ENCODE data around the gene VPS11. TPM values are rescaled to one million over a fixed set of nuclear protein-coding genes. Genes with fewer than 3 reads are reported as not detected.

Gene VPS11
- 19.5 and 20.4 TPM in 2 replicates for total RNA-seq

DNA sequence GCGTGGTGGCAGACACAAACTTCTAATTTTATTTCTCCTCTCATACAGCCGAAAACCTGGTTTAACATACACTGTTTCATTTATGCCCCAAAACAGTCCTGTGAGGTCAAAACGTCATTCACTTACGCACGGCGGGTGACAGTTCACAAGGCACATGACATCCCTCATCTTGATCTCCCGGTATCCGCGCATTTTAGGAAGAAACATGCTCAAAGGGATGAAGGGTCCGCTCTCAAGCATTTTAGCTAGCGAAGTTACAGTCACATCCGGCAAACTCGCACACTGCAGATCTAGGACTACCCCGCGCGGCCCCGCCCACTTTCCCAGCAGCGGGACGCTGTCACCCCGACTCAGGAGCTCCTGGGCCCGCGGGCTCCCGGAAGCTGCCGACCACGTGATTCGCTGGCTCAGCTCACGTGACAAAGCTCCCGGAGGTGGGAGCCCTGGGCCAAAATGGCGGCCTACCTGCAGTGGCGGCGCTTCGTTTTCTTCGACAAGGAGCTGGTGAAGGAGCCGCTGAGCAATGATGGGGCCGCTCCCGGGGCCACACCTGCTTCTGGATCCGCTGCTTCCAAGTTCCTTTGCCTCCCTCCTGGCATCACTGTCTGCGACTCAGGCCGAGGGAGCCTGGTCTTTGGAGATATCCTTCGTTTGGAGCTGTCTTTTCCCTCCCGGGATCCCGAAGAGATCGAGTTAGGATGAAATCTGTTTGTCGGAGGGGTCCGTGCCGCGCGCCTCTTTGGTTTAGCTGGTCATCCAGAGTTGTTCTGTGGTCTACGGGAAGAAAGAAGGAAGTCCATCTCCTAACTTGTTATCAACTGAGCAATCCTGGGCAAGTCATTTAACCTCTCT is at the start of gene VPS11:
TSS of gene VPS11 (plus strand) at position 448 of the 852 bp plus-strand sequence. CDS start at position 454, 6 bp downstream.

DNA sequence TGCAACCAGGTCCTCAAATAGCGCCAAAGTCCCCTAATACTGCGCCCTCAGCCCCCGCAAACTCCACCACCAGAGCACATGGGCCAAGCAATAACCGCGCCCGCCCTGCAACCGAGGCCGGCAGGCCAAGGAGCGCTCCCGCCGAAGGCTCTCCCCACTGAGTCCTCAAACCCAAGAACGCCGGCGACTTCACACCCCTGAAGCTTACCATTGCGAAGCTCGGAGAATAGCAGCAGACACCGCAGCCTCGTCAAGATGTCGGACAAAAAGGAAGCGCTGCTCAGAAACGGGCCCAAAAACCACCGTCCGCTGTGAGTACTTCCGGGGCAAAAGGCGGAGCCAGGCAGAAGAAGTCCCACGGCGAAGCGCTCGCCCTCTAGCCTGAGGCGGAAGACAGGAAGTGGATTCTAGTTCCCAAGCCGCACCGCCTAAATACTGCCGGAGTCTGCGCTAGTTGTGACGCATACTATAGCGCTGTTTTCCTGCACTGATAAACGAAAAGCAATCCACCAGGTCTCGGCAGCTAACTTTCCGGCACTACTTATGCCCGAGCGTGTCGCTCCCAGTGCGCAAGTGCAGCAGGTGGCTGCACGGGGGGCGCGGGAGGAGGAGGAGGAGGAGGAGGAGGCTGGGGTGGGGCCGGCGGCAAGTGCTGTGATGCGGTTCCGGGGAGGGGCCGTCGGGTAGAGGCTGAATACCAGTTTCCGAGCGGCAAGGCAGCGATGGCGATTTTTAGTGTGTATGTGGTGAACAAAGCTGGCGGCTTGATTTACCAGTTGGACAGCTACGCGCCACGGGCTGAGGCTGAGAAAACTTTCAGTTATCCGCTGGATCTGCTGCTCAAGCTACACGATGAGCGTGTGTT is 49.3 kb upstream of the VPS11 start, which contains the start of the genes RPS25 and TRAPPC4:
TSS of gene RPS25 (minus strand) at position 270 of the 865 bp plus-strand sequence. CDS start at position 211, 59 bp downstream.
TSS of gene TRAPPC4 (plus strand) at position 693 of the 865 bp plus-strand sequence. CDS start at position 723, 30 bp downstream.

DNA sequence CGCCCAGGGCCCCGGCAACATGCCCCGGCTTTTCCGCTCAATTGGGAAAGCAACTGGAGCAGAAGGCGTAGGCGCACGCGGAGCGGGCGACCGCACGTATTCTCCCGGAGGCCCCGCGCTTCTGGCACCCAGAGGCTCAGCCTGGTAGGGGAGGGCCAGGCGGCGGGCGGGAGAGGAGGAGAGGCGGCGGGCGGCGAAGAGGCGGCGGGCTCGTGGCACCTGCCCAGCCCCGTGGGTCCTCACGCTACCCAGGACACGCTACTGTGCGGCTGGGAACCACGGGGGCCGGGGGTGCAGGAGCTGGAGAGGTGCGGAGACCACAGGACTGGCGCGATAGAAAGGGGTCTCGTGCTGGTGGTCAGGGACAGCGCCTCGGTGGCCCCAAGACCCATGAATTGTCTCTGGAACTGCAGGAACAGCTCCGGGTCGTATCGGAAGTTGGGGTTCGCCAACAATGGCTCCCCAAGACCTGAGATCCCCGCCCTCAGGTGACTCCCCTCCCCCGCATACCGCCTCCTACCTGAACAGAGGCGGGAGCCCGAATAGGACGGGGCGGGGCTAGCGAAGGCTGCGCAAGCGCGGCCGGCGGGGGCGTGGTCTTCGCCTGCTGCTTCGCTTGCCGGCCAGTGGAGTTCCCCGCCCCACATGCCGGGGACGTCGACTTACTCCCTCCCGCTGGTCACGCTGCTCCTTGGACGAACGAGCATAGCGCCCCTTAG is 37.1 kb upstream of the VPS11 start, which contains the start of gene SLC37A4:
TSS of gene SLC37A4 (minus strand) at position 549 of the 719 bp plus-strand sequence.

DNA sequence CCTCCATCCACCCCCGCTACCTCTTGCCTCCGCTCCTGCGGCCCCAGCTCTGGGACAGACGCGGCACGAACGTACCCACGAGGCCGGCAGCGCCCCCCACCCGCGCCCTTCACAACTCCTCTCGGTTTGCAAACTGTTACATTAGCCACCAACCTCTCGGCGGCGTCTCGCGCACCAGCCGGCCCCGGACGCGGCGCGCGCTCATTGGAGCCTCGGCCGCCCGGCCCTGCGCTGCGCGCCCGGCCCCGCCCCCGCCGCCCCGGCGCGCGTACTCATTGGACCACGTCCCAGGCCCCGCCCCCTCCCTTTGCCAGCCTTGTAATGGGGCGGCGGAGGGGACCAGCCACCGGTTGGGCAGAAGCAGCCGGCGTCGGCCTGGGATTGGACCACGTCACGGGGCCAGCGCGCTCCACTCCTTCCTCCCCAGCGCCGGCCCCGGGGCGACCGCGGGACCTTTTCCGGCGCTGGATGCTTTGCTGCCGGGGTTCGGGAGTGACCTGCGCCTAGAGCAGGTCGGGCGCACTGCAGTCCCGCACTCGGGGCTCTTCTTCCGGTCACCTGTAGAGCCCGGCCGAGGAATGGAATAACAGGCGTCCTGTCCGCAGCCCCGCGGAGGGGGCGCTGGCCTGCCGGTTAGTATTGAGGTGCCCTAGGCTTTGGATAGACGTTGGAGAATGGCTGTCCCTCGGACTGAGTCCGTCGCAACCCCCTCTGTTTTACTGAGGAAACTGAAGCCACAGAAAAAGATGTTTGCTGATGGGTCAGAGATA is 10.4 kb upstream of the VPS11 start, which contains the start of gene HYOU1:
TSS of gene HYOU1 (minus strand) at position 206 of the 770 bp plus-strand sequence. CDS start 1,045 bp downstream, outside the sequence.

DNA sequence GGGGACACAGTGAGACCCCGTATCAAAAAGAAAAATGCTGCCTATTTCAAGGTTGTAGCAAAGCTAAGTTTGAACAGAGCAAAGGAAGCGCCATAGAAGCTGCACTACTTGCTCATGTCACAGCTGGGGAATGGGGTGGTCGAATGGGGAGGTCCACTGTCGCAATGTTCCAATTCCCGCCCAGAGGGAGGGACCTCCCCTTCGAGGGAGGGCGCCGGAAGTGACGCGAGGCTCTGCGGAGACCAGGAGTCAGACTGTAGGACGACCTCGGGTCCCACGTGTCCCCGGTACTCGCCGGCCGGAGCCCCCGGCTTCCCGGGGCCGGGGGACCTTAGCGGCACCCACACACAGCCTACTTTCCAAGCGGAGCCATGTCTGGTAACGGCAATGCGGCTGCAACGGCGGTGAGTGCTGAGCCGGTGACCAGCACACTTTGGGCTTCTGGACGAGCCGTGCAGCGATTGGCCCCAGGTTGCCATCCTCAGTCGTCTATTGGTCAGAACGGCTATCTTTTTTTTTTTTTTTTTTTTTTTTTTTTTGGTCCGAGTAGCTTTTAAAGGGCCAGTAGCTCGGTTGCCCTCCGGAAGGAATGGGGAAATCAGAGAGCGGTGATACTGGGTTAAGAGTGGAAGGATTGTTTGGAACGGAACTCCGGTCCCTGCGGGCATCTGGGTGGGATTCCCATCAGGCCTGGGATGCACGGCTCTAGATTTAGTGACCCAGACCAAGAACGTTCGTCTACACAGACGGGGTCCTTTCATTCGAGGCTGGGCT is 17.2 kb downstream of the VPS11 start, which contains the start of gene HMBS:
TSS of gene HMBS (plus strand) at position 219 of the 774 bp plus-strand sequence. CDS start at position 372, 153 bp downstream.

DNA sequence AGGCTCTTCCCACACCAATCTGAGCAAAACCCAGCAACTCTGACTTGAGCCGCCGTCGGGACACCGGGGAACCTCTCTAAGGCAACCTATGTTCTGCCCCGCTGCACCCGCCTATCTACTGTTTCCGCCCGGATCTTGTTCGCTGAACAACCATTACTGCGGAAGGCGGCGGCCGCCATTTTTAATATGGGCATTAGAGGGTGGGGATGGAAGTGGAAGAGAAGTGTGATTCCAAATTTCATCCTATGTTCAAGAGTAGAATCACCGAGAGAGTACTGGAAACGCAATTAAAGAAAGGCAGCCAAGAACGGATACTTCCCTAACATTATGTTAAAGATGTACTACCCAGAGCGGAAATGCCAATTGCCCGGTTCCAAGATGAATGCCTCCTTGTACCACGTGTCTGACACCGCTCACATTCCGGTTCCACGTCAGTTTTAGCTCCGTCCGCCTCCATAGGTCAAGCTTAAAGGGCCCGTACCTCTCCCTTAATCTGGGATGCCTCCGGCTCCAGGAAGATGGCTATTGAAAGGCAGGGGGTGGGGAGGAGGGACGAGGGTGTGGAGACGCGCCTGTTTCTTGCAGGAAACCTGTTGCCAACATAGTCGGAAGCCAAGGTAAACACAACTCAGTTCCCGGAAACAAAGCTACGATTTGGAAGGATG is 34.3 kb downstream of the VPS11 start, which contains the start of gene DPAGT1:
TSS of gene DPAGT1 (minus strand) at position 95 of the 665 bp plus-strand sequence. CDS start 198 bp downstream, outside the sequence.

DNA sequence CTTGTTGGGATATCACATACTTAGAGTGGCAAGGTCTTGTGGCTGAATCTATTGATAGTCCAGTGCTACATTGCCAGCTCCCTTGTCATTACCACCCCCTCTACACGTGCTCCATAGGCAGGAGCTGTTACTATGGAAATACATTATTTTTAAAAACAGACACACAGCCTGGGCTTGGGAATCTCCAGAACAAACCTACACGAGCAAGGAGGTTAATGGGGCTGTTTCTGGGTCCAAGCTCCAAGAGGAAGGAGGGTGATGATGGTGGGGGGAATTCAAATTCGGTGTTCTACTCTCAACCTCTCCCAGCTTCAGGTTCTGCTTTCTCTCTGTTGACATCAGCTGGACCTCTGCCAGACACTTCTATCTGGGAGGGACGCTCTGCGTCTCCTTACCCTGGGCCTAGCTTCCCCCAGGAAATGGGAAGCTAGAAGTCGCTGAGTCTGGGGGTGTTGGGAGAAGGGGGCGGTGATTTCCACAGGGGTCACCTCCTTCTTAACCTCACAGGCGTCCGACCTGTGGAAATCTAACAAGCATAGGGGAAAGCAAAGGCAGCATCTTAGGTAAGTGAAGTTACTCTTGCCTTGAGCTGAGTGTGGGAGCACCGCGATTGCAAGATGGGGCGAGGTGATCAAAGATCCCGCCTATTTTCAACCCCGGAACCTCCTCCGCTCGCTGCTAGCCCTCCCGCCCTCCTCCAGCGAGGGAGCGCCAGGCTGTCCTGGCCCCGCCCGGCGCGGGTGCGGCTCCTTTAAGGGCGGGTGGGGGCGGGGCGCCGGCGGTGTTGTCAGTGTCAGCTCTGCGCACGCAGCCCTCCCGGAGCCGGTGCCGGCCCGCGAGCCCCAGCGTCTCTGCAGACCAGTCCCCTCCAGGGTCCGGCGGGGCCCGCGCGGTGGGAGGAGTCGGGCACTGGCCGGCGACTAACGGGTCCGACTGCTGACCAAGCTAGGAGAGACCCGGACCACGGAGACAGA is 39.2 kb downstream of the VPS11 start, which contains the start of gene C2CD2L:
TSS of gene C2CD2L (plus strand) at position 781 of the 974 bp plus-strand sequence. CDS start 398 bp downstream, outside the sequence.

DNA sequence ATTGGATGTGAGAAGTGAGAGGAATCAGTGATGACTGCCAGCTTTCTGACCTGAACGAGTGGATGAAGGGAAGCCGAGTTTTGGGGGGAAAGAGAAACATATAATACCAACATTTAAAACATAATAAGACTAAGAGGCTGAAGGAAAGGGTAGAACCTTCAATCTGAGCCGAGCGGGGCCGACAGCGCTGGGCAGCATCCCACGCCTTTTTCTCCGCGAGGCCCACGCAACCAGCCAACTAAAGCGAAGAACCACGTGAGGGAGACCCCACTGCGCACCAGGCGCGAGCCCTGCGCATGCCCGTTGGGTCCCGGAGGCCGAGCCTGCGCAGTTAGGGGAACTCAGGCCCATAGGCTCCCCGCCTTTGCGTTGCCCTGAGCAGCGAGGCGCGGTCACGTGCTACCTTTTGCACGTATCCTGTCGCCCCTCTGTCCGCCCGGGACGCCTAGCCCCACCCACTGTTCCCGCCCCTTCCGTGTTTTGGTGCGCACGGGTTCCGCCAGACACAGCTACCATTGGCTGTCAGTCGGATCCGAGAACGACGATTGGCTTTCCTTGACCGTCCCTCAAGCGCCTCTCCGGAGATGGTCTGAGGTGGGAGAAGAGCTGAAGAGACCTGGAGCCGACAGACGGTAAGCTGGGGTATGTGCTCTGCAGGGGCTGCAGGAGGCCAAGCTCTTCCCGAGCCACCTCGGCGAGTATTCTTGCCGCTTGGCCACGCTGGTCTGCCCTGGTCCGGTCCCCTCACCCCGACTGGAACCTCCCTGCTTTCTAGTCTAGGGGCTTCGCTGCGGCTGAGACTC is 53.6 kb downstream of the VPS11 start, which contains the start of gene HINFP:
TSS of gene HINFP (plus strand) at position 573 of the 803 bp plus-strand sequence. CDS start 5,365 bp downstream, outside the sequence.

Other genes starting within 250 kb of the VPS11 start
- gene CXCR5, start 183.9 kb upstream of the VPS11 start, total RNA-seq: not detected in 2 replicates
- gene BCL9L, start 141.9 kb upstream of the VPS11 start, total RNA-seq: 21.3 and 49.2 TPM in 2 replicates
- gene UPK2, start 111.5 kb upstream of the VPS11 start, total RNA-seq: not detected in 2 replicates
- not detected in 2 replicates for gene FOXR1, start 96.1 kb upstream of the VPS11 start, total RNA-seq
- 2.3 and 10.1 TPM in 2 replicates for gene CENATAC, start 69.7 kb upstream of the VPS11 start, total RNA-seq
- 2,402 and 3,197 TPM in 2 replicates for gene RPS25, start 49.5 kb upstream of the VPS11 start, total RNA-seq
- 61.6 and 139 TPM in 2 replicates for gene TRAPPC4, start 49.1 kb upstream of the VPS11 start, total RNA-seq
- gene SLC37A4, start 36.9 kb upstream of the VPS11 start, total RNA-seq: 15.3 and 19.8 TPM in 2 replicates
- 80.2 and 160 TPM in 2 replicates for gene HYOU1, start 10.6 kb upstream of the VPS11 start, total RNA-seq
- 41.4 and 51.0 TPM in 2 replicates for gene HMBS, start 17.1 kb downstream of the VPS11 start, total RNA-seq
- gene DPAGT1, start 34.0 kb downstream of the VPS11 start, total RNA-seq: 31.3 and 32.2 TPM in 2 replicates
- gene C2CD2L, start 39.5 kb downstream of the VPS11 start, total RNA-seq: 5.6 and 6.0 TPM in 2 replicates
- gene HINFP, start 53.8 kb downstream of the VPS11 start, total RNA-seq: 10.1 and 15.5 TPM in 2 replicates
- 0.26 and 0.72 TPM in 2 replicates for gene ABCG4, start 81.2 kb downstream of the VPS11 start, total RNA-seq
- 8.5 and 8.9 TPM in 2 replicates for gene NLRX1, start 100.9 kb downstream of the VPS11 start, total RNA-seq
- gene NHERF4, start 117.7 kb downstream of the VPS11 start, total RNA-seq: not detected in 2 replicates
- 15.8 and 16.5 TPM in 2 replicates for gene CBL, start 138.5 kb downstream of the VPS11 start, total RNA-seq
- 216 and 225 TPM in 2 replicates for gene MCAM, start 249.3 kb downstream of the VPS11 start, total RNA-seq